ENCODE measurements around the gene DCHS1. TPM values are rescaled to one million over a fixed set of nuclear protein-coding genes. Genes with fewer than 3 reads are reported as not detected.
A peak's percentile ranks its signal among the peaks of the same experiment; 100 is the strongest.

The DCHS1 gene
- total and polyA plus RNA-seq, 2 of the 13 experiments (the other 11 are each of a cell fraction or from before 2014, with no cell fraction given), result under 0.01 to 0.03 TPM

GRCh38 chr11:6606471-6607189 is 49.0 kb downstream of the DCHS1 start (continued):
- TF ChIP-seq ATF6 (CRISPR knock-in tag; conservative IDR thresholded peaks at IDR 0.05), result 0 out of 2 replicates have a peak, but pooled peaks have one; percentile 38
- peak; percentile 36; the same call in 1 of the 2 replicates for TF ChIP-seq IRF2 (CRISPR knock-in tag; IDR thresholded peaks at IDR 0.05)
- TF ChIP-seq RXRB (CRISPR knock-in tag; IDR thresholded peaks at IDR 0.05; ENCODE audit: borderline replicate concordance), result 0 out of 2 replicates have a peak, but pooled peaks have one; percentile 11
- peak; percentile 39; the same call in 1 of the 2 replicates for TF ChIP-seq POLR2G (IDR thresholded peaks at IDR 0.05; ENCODE audit: low read depth, low read length)
- TF ChIP-seq CREM (IDR thresholded peaks at IDR 0.05), result peak; percentile 47; the same call in 1 of the 2 replicates
- TF ChIP-seq CREM (CRISPR knock-in tag; IDR thresholded peaks at IDR 0.05), result no peak
- peak; percentile 50; the same call in 1 of the 2 replicates for TF ChIP-seq MED1 (CRISPR knock-in tag; IDR thresholded peaks at IDR 0.05)
- TF ChIP-seq ERF (CRISPR knock-in tag; IDR thresholded peaks at IDR 0.05), result peak; percentile 55; the same call in 1 of the 2 replicates
- peak; percentile 49; the same call in 1 of the 2 replicates for TF ChIP-seq SP4 (CRISPR knock-in tag; IDR thresholded peaks at IDR 0.05)
- TF ChIP-seq NFYB (CRISPR knock-in tag; IDR thresholded peaks at IDR 0.05), result peak; percentile 8; the same call in 1 of the 2 replicates
- peak; percentile 60; the same call in 1 of the 2 replicates for TF ChIP-seq ZMYM4 (CRISPR knock-in tag; IDR thresholded peaks at IDR 0.05)
- TF ChIP-seq HNF1A (IDR thresholded peaks at IDR 0.05; ENCODE audit: low read depth), result peak; percentile 87
- peak; percentile 87; the same call in 1 of the 2 replicates for TF ChIP-seq HNF1A (CRISPR knock-in tag; IDR thresholded peaks at IDR 0.05; ENCODE audit: borderline replicate concordance)
- TF ChIP-seq GPBP1L1 (CRISPR knock-in tag; IDR thresholded peaks at IDR 0.05), result no peak
- TF ChIP-seq SOX6 (IDR thresholded peaks at IDR 0.05), result no peak
- TF ChIP-seq SOX6 (CRISPR knock-in tag; IDR thresholded peaks at IDR 0.05), result peak; percentile 23; the same call in 1 of the 2 replicates
- 0 out of 2 replicates have a peak, but pooled peaks have one; percentile 10 for TF ChIP-seq HDAC1 (CRISPR knock-in tag; IDR thresholded peaks at IDR 0.05)
- TF ChIP-seq KLF16 (CRISPR knock-in tag; IDR thresholded peaks at IDR 0.05), result peak in 1 of 2 experiments; percentile 16; a peak in 1 of 4 replicates
- no peak for TF ChIP-seq THAP8 (CRISPR knock-in tag; IDR thresholded peaks at IDR 0.05; ENCODE audit: borderline replicate concordance)
- peak; percentile 70 for TF ChIP-seq XRCC5 (optimal IDR thresholded peaks at IDR 0.05; ENCODE audit: low read length)
